A673 (cell line): ENCODE measurements around the gene MOSPD3. TPM values are rescaled to one million over a fixed set of nuclear protein-coding genes. Genes with fewer than 3 reads are reported as not detected.

ENCODE experiments used
- BruUV-seq: library from RNA; stranded (reverse); fragments of 400-500 nt; replicated peaks from 2 replicates; lab custom pipeline; 2021; lab: Mats Ljungman, UMichigan
- CTCF ChIA-PET: fragments of 300-600 bp; sonication (Branson Sonifier 250); formaldehyde crosslinking; loops from one replicate; lab custom pipeline; 2022; ENCODE audit warnings: antibody characterized with exemption; lab: Charles Lee
- POLR2A ChIA-PET: fragments of 300-600 bp; sonication (Branson Sonifier 250); formaldehyde crosslinking; loops from one replicate; lab custom pipeline; 2022; ENCODE audit warnings: antibody characterized with exemption; ENCODE audit not compliant: low non-redundant PET; lab: Charles Lee
- DNase-seq: peaks from one replicate; pipeline ENCODE4 v3.0.0-alpha.2; 2015; ENCODE audit warnings: low spot score
- H3K27ac ChIP-seq: fragments of 200-600 bp; sonication (generic); 2 replicates; pipeline ENCODE4 v1.5.1; 2016; ENCODE audit warnings: mixed run types, low read depth, mild to moderate bottlenecking, mixed read lengths, antibody characterized with exemption, low read length; ENCODE audit not compliant: poor library complexity, severe bottlenecking
- H3K27me3 ChIP-seq: fragments of 200-600 bp; sonication (generic); replicated peaks from 2 replicates; pipeline ENCODE4 v1.6.1; 2017; ENCODE audit warnings: mixed run types, low read depth, mild to moderate bottlenecking, mixed read lengths, antibody characterized with exemption, low read length; ENCODE audit not compliant: insufficient read depth, poor library complexity
- H3K36me3 ChIP-seq: fragments of 200-600 bp; sonication (generic); 2 replicates; pipeline ENCODE4 v1.6.1; 2016; ENCODE audit warnings: mixed run types, mild to moderate bottlenecking, mixed read lengths, antibody characterized with exemption, low read length; ENCODE audit not compliant: insufficient read depth, poor library complexity, severe bottlenecking
- H3K4me1 ChIP-seq: fragments of 200-600 bp; sonication (generic); 2 replicates; pipeline ENCODE4 v1.6.1; 2017; ENCODE audit warnings: mixed run types, mild to moderate bottlenecking, mixed read lengths, antibody characterized with exemption, low read length; ENCODE audit not compliant: insufficient read depth, poor library complexity, severe bottlenecking
- H3K4me3 ChIP-seq: fragments of 200-600 bp; sonication (generic); 2 replicates; pipeline ENCODE4 v1.5.1; 2016; ENCODE audit warnings: low read depth, mixed run types, mild to moderate bottlenecking, mixed read lengths, low read length; ENCODE audit not compliant: poor library complexity, severe bottlenecking
- H3K9me3 ChIP-seq: fragments of 200-600 bp; sonication (generic); 2 replicates; pipeline ENCODE4 v1.6.1; 2016; ENCODE audit warnings: mixed run types, low read depth, mild to moderate bottlenecking, mixed read lengths, antibody characterized with exemption, low read length; ENCODE audit not compliant: poor library complexity, severe bottlenecking
- EZH2 ChIP-seq: fragments of 200-600 bp; sonication (generic); IDR thresholded peaks from 2 replicates; pipeline ENCODE4 v1.6.1; 2017; ENCODE audit warnings: borderline replicate concordance, low read depth, mild to moderate bottlenecking, mixed read lengths, antibody characterized with exemption, low read length; ENCODE audit not compliant: poor library complexity, severe bottlenecking
- intact Hi-C: fragments of 100-400 bp; cut with micrococcal nuclease; formaldehyde crosslinking; loops from one replicate; pipeline ENCODE4 v1.10.0; 2022; ENCODE audit not compliant: unreplicated experiment
- total RNA-seq: library from RNA; stranded (reverse); gene quantifications from 2 replicates; pipeline ENCODE4 v1.2.3, GENCODE V29; 2021
- TF ChIP-seq, protein P1 (sequence below): fragments of 300-800, 200-600 bp; sonication (generic); conservative IDR thresholded peaks from 2 replicates; pipeline ENCODE4 v1.5.1; 2017; ENCODE audit warnings: low read depth, mild to moderate bottlenecking, antibody characterized with exemption, low read length, moderate library complexity, mixed read lengths

Gene MOSPD3
- total RNA-seq, 1 experiment from 2014 or later, result 17.3 TPM

DNA sequence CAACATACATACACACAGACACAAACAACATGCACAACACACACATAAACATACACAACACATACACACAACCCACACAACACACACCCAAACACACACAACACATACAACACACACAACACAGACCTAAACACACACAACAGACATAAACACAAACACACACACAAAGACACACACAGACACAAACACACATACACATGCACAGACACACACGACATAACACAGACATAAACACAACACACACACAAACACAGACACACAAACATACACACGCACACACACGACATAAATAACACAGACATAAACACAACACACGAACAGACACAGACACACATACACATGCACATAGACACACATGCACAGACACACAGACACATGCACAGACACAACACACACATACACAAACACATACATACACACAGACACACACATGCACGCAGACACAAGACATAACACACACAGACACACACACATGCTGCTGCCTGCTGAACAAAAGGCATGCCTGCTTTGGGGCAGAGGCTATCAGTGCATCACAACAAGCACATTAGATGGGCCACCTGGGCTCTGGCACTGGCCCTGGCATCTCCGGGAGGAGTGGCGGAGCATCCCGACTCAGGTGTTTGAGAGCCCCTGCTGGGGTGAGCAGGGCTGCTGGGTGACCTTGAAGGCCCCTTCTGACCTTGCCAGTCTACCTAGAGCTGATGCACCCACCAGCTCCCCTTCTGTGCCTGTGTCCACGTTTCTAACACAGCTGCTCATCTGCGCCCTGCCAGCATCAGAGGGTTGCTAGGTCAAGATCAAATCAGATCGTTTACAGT lies 31.7 kb upstream of the MOSPD3 start:
- Histone ChIP-seq H3K9me3 (no peaks in the 10 kb centered on the region), H3K4me3 (no peak overlapping the region), H3K27me3 (no peaks in the 10 kb centered on the region), H3K36me3 (peaks cover 38% of the 10 kb centered on the region), H3K27ac (no peak overlapping the region), H3K4me1 (peaks cover 19% of the 10 kb centered on the region)
- intact Hi-C loops, result loop anchor here (10.0 kb wide), 1 partner anchor 94 kb away; the partner anchor contains the start of gene GNB2
- POLR2A ChIA-PET, result no interaction called here
- CTCF ChIA-PET, result no interaction called here
- TF ChIP-seq, protein P1, sequence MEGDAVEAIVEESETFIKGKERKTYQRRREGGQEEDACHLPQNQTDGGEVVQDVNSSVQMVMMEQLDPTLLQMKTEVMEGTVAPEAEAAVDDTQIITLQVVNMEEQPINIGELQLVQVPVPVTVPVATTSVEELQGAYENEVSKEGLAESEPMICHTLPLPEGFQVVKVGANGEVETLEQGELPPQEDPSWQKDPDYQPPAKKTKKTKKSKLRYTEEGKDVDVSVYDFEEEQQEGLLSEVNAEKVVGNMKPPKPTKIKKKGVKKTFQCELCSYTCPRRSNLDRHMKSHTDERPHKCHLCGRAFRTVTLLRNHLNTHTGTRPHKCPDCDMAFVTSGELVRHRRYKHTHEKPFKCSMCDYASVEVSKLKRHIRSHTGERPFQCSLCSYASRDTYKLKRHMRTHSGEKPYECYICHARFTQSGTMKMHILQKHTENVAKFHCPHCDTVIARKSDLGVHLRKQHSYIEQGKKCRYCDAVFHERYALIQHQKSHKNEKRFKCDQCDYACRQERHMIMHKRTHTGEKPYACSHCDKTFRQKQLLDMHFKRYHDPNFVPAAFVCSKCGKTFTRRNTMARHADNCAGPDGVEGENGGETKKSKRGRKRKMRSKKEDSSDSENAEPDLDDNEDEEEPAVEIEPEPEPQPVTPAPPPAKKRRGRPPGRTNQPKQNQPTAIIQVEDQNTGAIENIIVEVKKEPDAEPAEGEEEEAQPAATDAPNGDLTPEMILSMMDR, result no peak
- TF ChIP-seq EZH2, result no peak
- DNase-seq, result no peak
- no TSS peak for BruUV-seq

DNA sequence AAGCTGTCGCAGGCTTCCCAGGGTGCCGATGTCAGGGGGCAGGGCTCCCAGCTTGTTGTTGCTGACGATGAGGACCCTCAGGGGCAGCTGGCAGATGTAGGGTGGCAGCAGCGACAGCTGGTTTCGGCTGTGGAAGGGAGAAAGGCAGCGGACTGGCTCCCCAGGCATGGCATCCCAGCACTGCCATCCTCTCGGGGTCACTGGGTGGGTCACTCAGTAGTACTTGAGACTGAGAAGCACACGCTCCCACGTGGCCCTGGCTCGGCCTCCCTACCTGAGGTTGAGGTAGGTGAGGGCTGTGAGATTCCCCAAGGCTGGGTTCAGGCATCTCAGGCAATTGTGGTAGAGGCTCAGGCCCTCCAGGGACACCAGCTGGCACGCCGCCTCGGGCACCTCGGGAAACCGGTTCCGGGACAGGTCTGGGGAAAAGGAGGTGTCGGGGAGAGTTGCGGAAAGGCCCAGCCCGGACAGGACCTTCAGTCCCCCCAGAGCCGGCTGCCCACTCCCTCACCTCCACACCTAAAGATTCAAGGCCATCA lies 30.2 kb upstream of the MOSPD3 start:
- intact Hi-C loops, result loop anchor here (10.0 kb wide), 1 partner anchor 93 kb away; the partner anchor contains the start of gene GNB2
- H3K27me3 ChIP-seq, result no peaks in the 10 kb centered on the region
- ChIA-PET POLR2A (no interaction called here), CTCF (no interaction called here)
- no TSS peak for BruUV-seq
- TF ChIP-seq EZH2, result no peak
- TF ChIP-seq, protein P1, result no peak
- no peaks in the 10 kb centered on the region for H3K9me3 ChIP-seq
- H3K4me1 ChIP-seq, result peaks cover 19% of the 10 kb centered on the region
- H3K36me3 ChIP-seq, result peaks cover 32% of the 10 kb centered on the region
- H3K27ac ChIP-seq, result no peak overlapping the region
- no peak overlapping the region for H3K4me3 ChIP-seq
- no peak for DNase-seq

DNA sequence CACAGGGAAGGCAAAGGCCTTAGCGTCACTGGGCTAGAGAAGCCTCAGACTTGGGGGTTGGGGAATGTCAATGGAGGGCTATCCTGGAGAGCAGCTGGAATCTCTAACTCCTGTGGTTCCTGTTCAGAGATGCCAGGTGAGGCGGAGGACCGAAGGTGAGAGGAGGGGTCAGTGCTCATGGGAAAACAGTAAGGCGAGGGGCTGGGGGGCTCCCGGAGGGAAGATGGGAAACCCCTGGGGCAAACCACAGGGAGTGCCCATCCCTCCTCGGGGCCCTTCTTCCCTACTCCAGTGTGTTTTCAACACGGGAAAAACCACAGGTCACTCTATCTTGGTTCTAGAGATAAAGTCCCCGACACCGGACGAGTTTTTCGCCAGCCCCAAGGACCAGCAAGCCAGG lies 29.7 kb upstream of the MOSPD3 start:
- CTCF ChIA-PET, result no interaction called here
- Histone ChIP-seq H3K36me3 (peaks cover 32% of the 10 kb centered on the region), H3K27me3 (no peaks in the 10 kb centered on the region), H3K9me3 (no peaks in the 10 kb centered on the region), H3K27ac (no peak overlapping the region), H3K4me1 (peaks cover 19% of the 10 kb centered on the region), H3K4me3 (no peak overlapping the region)
- no peak for DNase-seq
- POLR2A ChIA-PET, result no interaction called here
- no TSS peak for BruUV-seq
- TF ChIP-seq, protein P1, result no peak
- TF ChIP-seq EZH2, result no peak
- intact Hi-C loops, result loop anchor here (10.0 kb wide), 1 partner anchor 92 kb away; the partner anchor contains the start of gene GNB2
